Measurements from ENCODE around the gene ITGB3. TPM values are rescaled to one million over a fixed set of nuclear protein-coding genes. Genes with fewer than 3 reads are reported as not detected.

Gene ITGB3
- total RNA-seq, 3 donors from 2014 or later: 3.8 to 29.8 (median 14.6) TPM

- DNase-seq (ENCODE audit: low spot score in 2 of 2): no peak
- TF ChIP-seq CTCF (IDR thresholded peaks at IDR 0.05) (no peak), POLR2A (IDR thresholded peaks at IDR 0.05) (no peak)
- intact Hi-C loops (cut with DNase I; ENCODE audit: low total_unique reads): no loop called here
- no peaks in the 10 kb centered on the region for H3K36me3 ChIP-seq
- H3K27me3 ChIP-seq: no peaks in the 10 kb centered on the region
- H3K27ac ChIP-seq: no peak overlapping the region
- H3K4me1 ChIP-seq: peaks cover under 1% of the 10 kb centered on the region in 2 donors
- H3K9me3 ChIP-seq: no peaks in the 10 kb centered on the region
- H3K4me3 ChIP-seq: no peak overlapping the region
Observed at GRCh38 chr17:47289302-47289701, 35.7 kb downstream of the ITGB3 start.

DNA sequence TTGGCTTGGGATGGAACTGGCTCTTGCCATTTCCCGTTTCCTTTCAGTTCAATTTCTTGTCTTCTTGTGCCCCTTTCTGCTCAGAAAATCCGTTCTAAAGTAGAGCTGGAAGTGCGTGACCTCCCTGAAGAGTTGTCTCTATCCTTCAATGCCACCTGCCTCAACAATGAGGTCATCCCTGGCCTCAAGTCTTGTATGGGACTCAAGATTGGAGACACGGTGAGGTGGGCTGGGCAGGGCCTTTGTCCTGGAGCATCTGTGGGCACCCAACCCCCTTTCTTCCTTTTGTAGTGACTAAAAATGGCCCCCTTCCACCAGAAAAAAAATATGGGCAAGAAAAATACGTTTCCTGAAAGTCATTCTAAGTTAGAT is 37.2 kb downstream of the ITGB3 start:
- Histone ChIP-seq H3K9me3 (no peaks in the 10 kb centered on the region), H3K4me1 (peaks cover 9 to 11% of the 10 kb centered on the region in 2 donors), H3K27me3 (no peaks in the 10 kb centered on the region), H3K27ac (peak overlapping the region; percentile 38 to 54), H3K4me3 (no peak overlapping the region), H3K36me3 (no peaks in the 10 kb centered on the region)
- intact Hi-C loops (cut with DNase I; ENCODE audit: low total_unique reads): no loop called here
- no peak for TF ChIP-seq CTCF (IDR thresholded peaks at IDR 0.05)
- TF ChIP-seq POLR2AphosphoS5 (IDR thresholded peaks at IDR 0.05): no peak
- TF ChIP-seq POLR2A (IDR thresholded peaks at IDR 0.05): no peak
- DNase-seq (ENCODE audit: low spot score in 2 of 2): no peak

DNA sequence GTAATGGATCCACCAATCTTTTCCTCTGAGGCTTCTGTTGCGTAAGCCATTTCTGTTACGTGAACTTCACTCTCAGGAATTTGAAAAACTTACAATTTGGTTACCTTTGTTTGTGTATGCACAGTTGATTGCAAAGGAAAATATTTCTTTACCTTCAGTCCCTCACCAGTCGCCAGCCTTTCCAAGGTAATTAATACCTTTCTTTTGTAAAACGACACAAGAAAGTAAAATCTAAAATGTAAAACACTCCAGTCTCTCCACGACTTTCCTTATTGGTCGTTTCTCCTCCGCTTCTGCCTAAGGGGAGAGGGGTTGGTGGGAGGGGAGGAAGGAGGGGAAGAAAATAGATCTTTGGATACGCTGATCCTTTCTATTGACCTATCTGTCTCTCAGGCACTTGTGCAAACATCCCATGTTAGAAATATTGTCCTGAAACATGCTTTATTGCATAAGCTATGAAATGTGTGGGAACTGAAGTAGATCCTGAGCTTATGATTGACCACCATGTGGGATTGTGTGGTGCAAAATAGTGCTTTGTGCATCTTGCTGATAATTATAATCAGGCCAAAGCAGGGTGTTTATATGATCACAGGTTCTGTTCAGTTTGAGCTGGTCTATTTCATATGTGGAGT is 37.7 kb downstream of the ITGB3 start:
- H3K9me3 ChIP-seq: no peaks in the 10 kb centered on the region
- no peak overlapping the region for H3K4me3 ChIP-seq
- no peak for TF ChIP-seq POLR2A (IDR thresholded peaks at IDR 0.05)
- no peak for TF ChIP-seq POLR2AphosphoS5 (IDR thresholded peaks at IDR 0.05)
- TF ChIP-seq CTCF (IDR thresholded peaks at IDR 0.05): no peak
- no peak for DNase-seq (ENCODE audit: low spot score in 2 of 2)
- peak overlapping the region; percentile 38 to 58 for H3K27ac ChIP-seq
- H3K36me3 ChIP-seq: no peaks in the 10 kb centered on the region
- intact Hi-C loops (cut with DNase I; ENCODE audit: low total_unique reads): no loop called here
- H3K27me3 ChIP-seq: no peaks in the 10 kb centered on the region
- H3K4me1 ChIP-seq: peaks cover 9 to 11% of the 10 kb centered on the region in 2 donors

- H3K4me1 ChIP-seq: peaks cover 9 to 11% of the 10 kb centered on the region in 2 donors
- DNase-seq (ENCODE audit: low spot score in 2 of 2): no peak
- intact Hi-C loops (cut with DNase I; ENCODE audit: low total_unique reads): no loop called here
- no peak for TF ChIP-seq CTCF (IDR thresholded peaks at IDR 0.05)
- no peak for TF ChIP-seq POLR2AphosphoS5 (IDR thresholded peaks at IDR 0.05)
- no peak for TF ChIP-seq POLR2A (IDR thresholded peaks at IDR 0.05)
- peak overlapping the region in 1 of 2 donors; percentile 58 for H3K27ac ChIP-seq
- H3K27me3 ChIP-seq: no peaks in the 10 kb centered on the region
- H3K9me3 ChIP-seq: no peaks in the 10 kb centered on the region
- no peak overlapping the region for H3K4me3 ChIP-seq
- H3K36me3 ChIP-seq: no peaks in the 10 kb centered on the region
Observed at GRCh38 chr17:47292206-47292605, 38.6 kb downstream of the ITGB3 start.

DNA sequence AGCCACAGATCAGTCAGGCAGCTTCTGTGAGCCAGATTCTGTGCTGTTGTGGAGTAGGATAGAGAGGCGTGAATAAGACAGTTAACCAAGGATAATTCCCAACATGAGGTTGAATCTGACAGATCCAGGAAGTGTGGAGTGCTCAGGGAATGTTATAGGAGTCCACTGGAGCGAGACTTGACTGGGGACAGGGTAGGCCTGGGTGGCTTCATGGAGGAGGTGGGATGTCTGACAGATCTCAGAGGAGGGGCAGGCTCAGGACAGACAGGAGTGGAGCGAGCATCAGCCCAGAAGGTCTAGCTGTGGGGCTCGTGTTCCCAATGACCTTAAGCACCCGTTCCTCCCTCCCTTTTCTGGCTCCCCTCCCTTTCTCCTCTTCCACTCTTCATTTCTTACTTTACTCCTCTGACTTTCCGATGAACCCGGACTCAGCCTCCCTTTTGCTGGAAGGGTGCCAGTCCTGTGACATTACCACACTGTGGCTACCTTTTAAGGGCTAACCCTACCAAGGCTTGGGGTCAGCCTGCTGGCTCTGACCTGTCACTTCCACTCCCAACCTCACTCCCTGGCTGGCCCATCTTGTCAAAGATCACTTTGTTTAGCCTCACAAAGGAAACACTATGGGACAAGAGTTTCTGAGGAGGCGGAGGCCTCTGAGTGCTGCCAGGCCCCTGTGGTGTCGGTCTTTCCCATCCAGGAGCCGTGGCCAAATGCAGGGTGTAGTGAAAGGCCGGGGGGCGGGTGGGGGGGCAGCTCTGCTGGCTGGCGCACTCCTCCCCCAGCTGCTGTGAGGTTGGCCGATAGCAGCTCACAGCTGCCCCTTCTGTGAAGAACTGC is 41.6 kb downstream of the ITGB3 start:
- Histone ChIP-seq H3K4me1 (peaks cover 9 to 11% of the 10 kb centered on the region in 2 donors), H3K36me3 (no peaks in the 10 kb centered on the region), H3K27me3 (no peaks in the 10 kb centered on the region), H3K9me3 (no peaks in the 10 kb centered on the region), H3K4me3 (no peak overlapping the region), H3K27ac (peak overlapping the region; percentile 83 to 86)
- peak in 1 of 2 donors; percentile 85 for DNase-seq (ENCODE audit: low spot score in 2 of 2)
- intact Hi-C loops (cut with DNase I; ENCODE audit: low total_unique reads): no loop called here
- no peak for TF ChIP-seq CTCF (IDR thresholded peaks at IDR 0.05)
- peak in 1 of 3 donors; percentile 2 for TF ChIP-seq POLR2AphosphoS5 (IDR thresholded peaks at IDR 0.05)
- no peak for TF ChIP-seq POLR2A (IDR thresholded peaks at IDR 0.05)

Measured in breast epithelium (tissue), 4 donors.